PC-3 (cell line): ENCODE results near the gene GTPBP6.

ENCODE experiments used
- EZH2phosphoT487 ChIP-seq: fragments of 300-600 bp; sonication (generic); IDR thresholded peaks from 2 replicates; pipeline ENCODE4 v1.6.1; 2018; ENCODE audit warnings: mild to moderate bottlenecking, antibody characterized with exemption, low read length, borderline replicate concordance
- TF ChIP-seq, protein P1 (sequence below): fragments of 300-600 bp; sonication (generic); conservative IDR thresholded peaks from 2 replicates; pipeline ENCODE4 v1.5.1; 2017; ENCODE audit warnings: antibody characterized with exemption, low read depth, mild to moderate bottlenecking, low read length

DNA sequence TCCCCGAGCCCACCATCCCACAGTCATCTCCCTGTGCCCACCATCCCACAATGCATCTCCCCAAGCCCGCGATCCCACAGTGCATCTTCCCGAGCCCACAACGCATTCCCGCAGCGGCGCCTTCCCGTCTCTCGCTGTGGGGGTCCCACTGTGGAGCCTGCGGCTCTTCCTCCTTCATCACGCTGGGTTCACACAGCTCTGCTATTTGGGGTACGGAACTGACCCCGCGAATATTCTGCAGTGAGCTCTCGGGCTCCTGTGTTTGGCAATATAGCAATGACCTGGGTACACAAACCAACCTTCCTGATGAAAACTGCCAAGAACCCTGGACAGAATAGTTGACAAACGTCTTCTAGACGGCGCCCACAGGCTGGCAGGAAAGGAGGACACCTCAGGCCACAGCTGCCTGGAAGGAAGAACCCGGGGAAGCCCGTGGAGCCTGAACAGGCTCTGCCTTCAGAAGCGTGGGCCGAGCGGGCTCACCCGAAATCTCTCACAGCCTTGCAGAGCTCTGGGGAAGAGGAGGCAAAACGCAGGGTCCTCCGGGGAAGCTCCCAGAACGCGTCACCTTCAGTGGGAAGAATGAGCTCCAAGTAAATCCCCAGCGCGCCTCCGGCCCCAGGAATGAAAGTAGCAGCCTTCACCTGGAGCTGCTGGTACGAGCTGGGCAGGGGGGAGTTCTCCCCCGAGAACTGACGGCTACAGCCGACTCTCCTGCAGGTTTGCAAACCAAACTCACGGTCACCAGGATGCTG lies 45.2 kb upstream of the GTPBP6 start:
- TF ChIP-seq, protein P1, sequence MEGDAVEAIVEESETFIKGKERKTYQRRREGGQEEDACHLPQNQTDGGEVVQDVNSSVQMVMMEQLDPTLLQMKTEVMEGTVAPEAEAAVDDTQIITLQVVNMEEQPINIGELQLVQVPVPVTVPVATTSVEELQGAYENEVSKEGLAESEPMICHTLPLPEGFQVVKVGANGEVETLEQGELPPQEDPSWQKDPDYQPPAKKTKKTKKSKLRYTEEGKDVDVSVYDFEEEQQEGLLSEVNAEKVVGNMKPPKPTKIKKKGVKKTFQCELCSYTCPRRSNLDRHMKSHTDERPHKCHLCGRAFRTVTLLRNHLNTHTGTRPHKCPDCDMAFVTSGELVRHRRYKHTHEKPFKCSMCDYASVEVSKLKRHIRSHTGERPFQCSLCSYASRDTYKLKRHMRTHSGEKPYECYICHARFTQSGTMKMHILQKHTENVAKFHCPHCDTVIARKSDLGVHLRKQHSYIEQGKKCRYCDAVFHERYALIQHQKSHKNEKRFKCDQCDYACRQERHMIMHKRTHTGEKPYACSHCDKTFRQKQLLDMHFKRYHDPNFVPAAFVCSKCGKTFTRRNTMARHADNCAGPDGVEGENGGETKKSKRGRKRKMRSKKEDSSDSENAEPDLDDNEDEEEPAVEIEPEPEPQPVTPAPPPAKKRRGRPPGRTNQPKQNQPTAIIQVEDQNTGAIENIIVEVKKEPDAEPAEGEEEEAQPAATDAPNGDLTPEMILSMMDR: no peak
- TF ChIP-seq EZH2phosphoT487: no peak
